Muscle of leg (tissue), 11 donors: ENCODE data around the gene GLT6D1. TPM values are rescaled to one million over a fixed set of nuclear protein-coding genes. Genes with fewer than 3 reads are reported as not detected.

Experiments
- DNase-seq: peaks from one replicate; pipeline ENCODE4 v3.0.0; 2013
- H3K27ac ChIP-seq: one replicate; pipeline ENCODE4 v1.5.1; 2013; ENCODE audit warnings: mild to moderate bottlenecking, low read length, control low read depth
- H3K27me3 ChIP-seq: one replicate; pipeline ENCODE4 v1.6.1; 2013; ENCODE audit warnings: low read length; ENCODE audit not compliant: control insufficient read depth, insufficient read depth
- H3K36me3 ChIP-seq: one replicate; pipeline ENCODE4 v1.6.1; 2013; ENCODE audit warnings: low read length; ENCODE audit not compliant: control insufficient read depth, insufficient read depth
- H3K4me1 ChIP-seq: one replicate; pipeline ENCODE4 v1.6.1; 2013; ENCODE audit warnings: low read length; ENCODE audit not compliant: control insufficient read depth, insufficient read depth
- H3K4me3 ChIP-seq: one replicate; pipeline ENCODE4 v1.5.1; 2013; ENCODE audit warnings: low read length, control low read depth
- H3K9me3 ChIP-seq: replicated peaks from 2 replicates; pipeline ENCODE4 v1.6.1; 2013; ENCODE audit warnings: low read depth, low read length; ENCODE audit not compliant: control insufficient read depth
- WGBS: methylation state at CpG from one replicate; pipeline ENCODE4 v1.1.5; 2013; ENCODE audit warnings: missing lambda C conversion rate; ENCODE audit not compliant: insufficient coverage; 5-methylcytosine and 5-hydroxymethylcytosine counted together
- polyA plus RNA-seq, 8 donors: library from polyadenylated mRNA; unstranded; fragments of 120-200 nt; gene quantifications; one replicate each; pipeline versions ENCODE4 v1.2.1 to v1.2.3, GENCODE V29; 2013; ENCODE audit warnings: inconsistent platforms in 1 of 8, low replicate concordance in 1 of 8; ENCODE audit not compliant: insufficient read length in 8 of 8, insufficient read depth in 1 of 8
- total RNA-seq: library from RNA; stranded (reverse); fragments of 120-200 nt; gene quantifications from one replicate; pipeline ENCODE4 v1.2.4, GENCODE V29; 2013

GLT6D1 gene
- total and polyA plus RNA-seq, 9 donors = not detected

GRCh38 chr9:135659252-135659651, 19.9 kb upstream of the GLT6D1 start:
- no peaks in the 10 kb centered on the region for H3K27me3 ChIP-seq
- no peak overlapping the region for H3K27ac ChIP-seq
- peaks cover 20% of the 10 kb centered on the region for H3K4me1 ChIP-seq
- WGBS = 91% methylated on average over 13 of the region's 13 CpGs
- no peak overlapping the region for H3K4me3 ChIP-seq
- no peaks in the 10 kb centered on the region for H3K9me3 ChIP-seq
- DNase-seq = no peak
- H3K36me3 ChIP-seq = no peaks in the 10 kb centered on the region

- DNase-seq = no peak
- Histone ChIP-seq H3K36me3 (no peaks in the 10 kb centered on the region), H3K4me1 (peaks cover 11% of the 10 kb centered on the region), H3K9me3 (no peaks in the 10 kb centered on the region), H3K4me3 (no peak overlapping the region), H3K27ac (no peak overlapping the region), H3K27me3 (no peaks in the 10 kb centered on the region)
- WGBS = 72% methylated on average over 11 of the region's 15 CpGs
These were observed 18.1 kb upstream of the GLT6D1 start for GRCh38 chr9:135657416-135657815.

- Histone ChIP-seq H3K27ac (no peak overlapping the region), H3K36me3 (no peaks in the 10 kb centered on the region), H3K27me3 (no peaks in the 10 kb centered on the region), H3K4me1 (no peaks in the 10 kb centered on the region), H3K9me3 (peaks cover under 1% of the 10 kb centered on the region), H3K4me3 (no peak overlapping the region)
- WGBS = 67% methylated on average over 6 of the region's 8 CpGs
- no peak for DNase-seq
These were observed 16.0 kb upstream of the GLT6D1 start for GRCh38 chr9:135655317-135655716.

GRCh38 chr9:135650408-135650807, 11.1 kb upstream of the GLT6D1 start:
- Histone ChIP-seq H3K27me3 (no peaks in the 10 kb centered on the region), H3K4me3 (no peak overlapping the region), H3K4me1 (no peaks in the 10 kb centered on the region), H3K36me3 (no peaks in the 10 kb centered on the region), H3K27ac (no peak overlapping the region), H3K9me3 (peaks cover 18% of the 10 kb centered on the region)
- DNase-seq = no peak
- WGBS = 90% methylated on average over 17 of the region's 17 CpGs

GRCh38 chr9:135649508-135649907, 10.2 kb upstream of the GLT6D1 start:
- Histone ChIP-seq H3K9me3 (peaks cover 25% of the 10 kb centered on the region), H3K4me1 (no peaks in the 10 kb centered on the region), H3K36me3 (no peaks in the 10 kb centered on the region), H3K4me3 (no peak overlapping the region), H3K27me3 (no peaks in the 10 kb centered on the region), H3K27ac (no peak overlapping the region)
- no peak for DNase-seq
- no CpG with 5 or more reads among the region's 2 CpGs for WGBS

- H3K4me3 ChIP-seq = no peak overlapping the region
- no peak overlapping the region for H3K27ac ChIP-seq
- H3K27me3 ChIP-seq = no peaks in the 10 kb centered on the region
- H3K36me3 ChIP-seq = no peaks in the 10 kb centered on the region
- peaks cover 25% of the 10 kb centered on the region for H3K9me3 ChIP-seq
- no peak for DNase-seq
- no peaks in the 10 kb centered on the region for H3K4me1 ChIP-seq
- WGBS = 80% methylated on average over 9 of the region's 10 CpGs
These were observed 9.4 kb upstream of the GLT6D1 start for GRCh38 chr9:135648494-135649410.

- Histone ChIP-seq H3K27ac (no peak overlapping the region), H3K27me3 (no peaks in the 10 kb centered on the region), H3K9me3 (peaks cover 25% of the 10 kb centered on the region), H3K36me3 (no peaks in the 10 kb centered on the region), H3K4me1 (no peaks in the 10 kb centered on the region), H3K4me3 (no peak overlapping the region)
- no peak for DNase-seq
- WGBS = 93% methylated on average over 3 of the region's 4 CpGs
These were observed 8.5 kb upstream of the GLT6D1 start for GRCh38 chr9:135647884-135648283.

GRCh38 chr9:135644631-135645218, 5.4 kb upstream of the GLT6D1 start:
- Histone ChIP-seq H3K27me3 (no peaks in the 10 kb centered on the region), H3K9me3 (peaks cover 23% of the 10 kb centered on the region), H3K4me3 (no peak overlapping the region), H3K4me1 (no peaks in the 10 kb centered on the region), H3K36me3 (no peaks in the 10 kb centered on the region), H3K27ac (no peak overlapping the region)
- DNase-seq = no peak
- WGBS = 83% methylated on average over 5 of the region's 5 CpGs

- Histone ChIP-seq H3K27me3 (no peaks in the 10 kb centered on the region), H3K4me1 (no peaks in the 10 kb centered on the region), H3K4me3 (no peak overlapping the region), H3K27ac (no peak overlapping the region), H3K9me3 (peaks cover 11% of the 10 kb centered on the region), H3K36me3 (no peaks in the 10 kb centered on the region)
- no CpG with 5 or more reads among the region's 8 CpGs for WGBS
- DNase-seq = no peak
These were observed 2.4 kb upstream of the GLT6D1 start for GRCh38 chr9:135641745-135642144.

GRCh38 chr9:135641047-135641446, 1.7 kb upstream of the GLT6D1 start:
- WGBS = 90% methylated on average over 6 of the region's 7 CpGs
- no peak overlapping the region for H3K4me3 ChIP-seq
- no peaks in the 10 kb centered on the region for H3K4me1 ChIP-seq

More at GRCh38 chr9:135641047-135641446, 1.7 kb upstream of the GLT6D1 start:
- Histone ChIP-seq H3K36me3 (no peaks in the 10 kb centered on the region), H3K27me3 (no peaks in the 10 kb centered on the region), H3K27ac (no peak overlapping the region), H3K9me3 (peaks cover 10% of the 10 kb centered on the region)
- no peak for DNase-seq
